ENCODE results near the gene PLA2G15.

PLA2G15 gene

DNA sequence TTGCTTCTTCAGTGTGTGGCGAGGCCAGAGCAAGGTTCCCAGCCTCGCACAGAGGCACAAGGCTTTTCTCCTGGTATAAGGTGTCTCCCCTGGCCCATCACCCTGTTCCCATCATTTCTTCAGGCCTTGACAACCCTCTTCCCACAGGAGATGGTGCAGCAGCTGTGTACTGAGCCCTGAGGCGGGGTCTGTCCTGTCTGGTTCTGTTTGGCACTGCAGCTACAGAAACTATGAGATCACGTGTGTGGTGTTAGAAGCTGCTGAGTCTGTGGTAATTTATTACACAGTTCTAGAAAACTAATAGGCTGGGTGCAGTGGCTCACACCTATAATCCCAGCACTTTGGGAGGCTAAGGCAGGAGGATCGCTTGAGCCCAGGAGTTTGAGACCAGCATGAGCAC lies 7.2 kb downstream of the PLA2G15 start:
- DNase-seq (ENCODE audit: low read depth): no peak

GRCh38 chr16:68253721-68254120 lies 8.5 kb downstream of the PLA2G15 start:
- DNase-seq (ENCODE audit: low read depth): no peak

- DNase-seq (ENCODE audit: low read depth): no peak
Observed at GRCh38 chr16:68255712-68256111, 10.5 kb downstream of the PLA2G15 start.

- DNase-seq (ENCODE audit: low read depth): no peak
Observed at GRCh38 chr16:68257251-68257905, 12.2 kb downstream of the PLA2G15 start.

- DNase-seq (ENCODE audit: low read depth): no peak
Observed at GRCh38 chr16:68257906-68258800, 13.0 kb downstream of the PLA2G15 start.

DNA sequence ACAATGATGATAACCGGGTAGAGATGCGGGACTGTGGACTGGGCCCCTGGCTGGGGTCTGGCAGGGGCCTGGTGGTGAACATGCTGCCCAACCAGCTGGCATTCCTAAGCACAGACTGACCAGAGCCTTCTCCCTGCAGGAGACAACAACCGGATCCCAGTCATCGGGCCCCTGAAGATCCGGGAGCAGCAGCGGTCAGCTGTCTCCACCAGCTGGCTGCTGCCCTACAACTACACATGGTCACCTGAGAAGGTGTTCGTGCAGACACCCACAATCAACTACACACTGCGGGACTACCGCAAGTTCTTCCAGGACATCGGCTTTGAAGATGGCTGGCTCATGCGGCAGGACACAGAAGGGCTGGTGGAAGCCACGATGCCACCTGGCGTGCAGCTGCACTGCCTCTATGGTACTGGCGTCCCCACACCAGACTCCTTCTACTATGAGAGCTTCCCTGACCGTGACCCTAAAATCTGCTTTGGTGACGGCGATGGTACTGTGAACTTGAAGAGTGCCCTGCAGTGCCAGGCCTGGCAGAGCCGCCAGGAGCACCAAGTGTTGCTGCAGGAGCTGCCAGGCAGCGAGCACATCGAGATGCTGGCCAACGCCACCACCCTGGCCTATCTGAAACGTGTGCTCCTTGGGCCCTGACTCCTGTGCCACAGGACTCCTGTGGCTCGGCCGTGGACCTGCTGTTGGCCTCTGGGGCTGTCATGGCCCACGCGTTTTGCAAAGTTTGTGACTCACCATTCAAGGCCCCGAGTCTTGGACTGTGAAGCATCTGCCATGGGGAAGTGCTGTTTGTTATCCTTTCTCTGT lies 14.0 kb downstream of the PLA2G15 start:
- no peak for DNase-seq (ENCODE audit: low read depth)

DNA sequence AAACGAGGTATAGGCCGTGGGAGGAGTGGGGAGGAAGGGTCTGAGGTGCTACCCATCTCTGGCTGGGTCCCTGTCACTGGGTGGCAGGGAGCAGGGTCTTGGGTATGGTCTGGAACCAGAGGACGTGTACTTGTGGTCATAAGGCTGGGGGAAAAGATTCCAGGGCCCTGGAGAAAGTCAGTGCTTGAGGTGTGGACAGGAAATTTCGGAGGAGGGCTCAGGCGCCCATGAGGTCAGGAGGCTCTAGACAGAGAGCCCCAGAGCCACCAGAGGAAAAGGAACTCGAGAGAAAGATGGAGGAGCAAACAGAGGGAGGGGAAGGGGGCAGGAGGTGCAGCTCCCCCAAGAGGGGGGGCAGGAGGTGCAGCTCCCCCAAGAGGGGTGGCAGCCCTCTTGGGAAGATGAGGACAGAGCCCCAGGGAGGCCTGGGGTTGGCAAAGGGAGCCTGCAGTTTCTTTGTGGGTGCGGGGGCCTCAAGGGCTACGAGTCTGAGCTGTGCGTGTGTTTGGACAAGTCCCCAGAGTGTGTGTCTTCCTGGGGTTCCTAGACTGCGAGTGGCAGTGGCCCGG lies 18.5 kb downstream of the PLA2G15 start:
- DNase-seq (ENCODE audit: low read depth): no peak

DNA sequence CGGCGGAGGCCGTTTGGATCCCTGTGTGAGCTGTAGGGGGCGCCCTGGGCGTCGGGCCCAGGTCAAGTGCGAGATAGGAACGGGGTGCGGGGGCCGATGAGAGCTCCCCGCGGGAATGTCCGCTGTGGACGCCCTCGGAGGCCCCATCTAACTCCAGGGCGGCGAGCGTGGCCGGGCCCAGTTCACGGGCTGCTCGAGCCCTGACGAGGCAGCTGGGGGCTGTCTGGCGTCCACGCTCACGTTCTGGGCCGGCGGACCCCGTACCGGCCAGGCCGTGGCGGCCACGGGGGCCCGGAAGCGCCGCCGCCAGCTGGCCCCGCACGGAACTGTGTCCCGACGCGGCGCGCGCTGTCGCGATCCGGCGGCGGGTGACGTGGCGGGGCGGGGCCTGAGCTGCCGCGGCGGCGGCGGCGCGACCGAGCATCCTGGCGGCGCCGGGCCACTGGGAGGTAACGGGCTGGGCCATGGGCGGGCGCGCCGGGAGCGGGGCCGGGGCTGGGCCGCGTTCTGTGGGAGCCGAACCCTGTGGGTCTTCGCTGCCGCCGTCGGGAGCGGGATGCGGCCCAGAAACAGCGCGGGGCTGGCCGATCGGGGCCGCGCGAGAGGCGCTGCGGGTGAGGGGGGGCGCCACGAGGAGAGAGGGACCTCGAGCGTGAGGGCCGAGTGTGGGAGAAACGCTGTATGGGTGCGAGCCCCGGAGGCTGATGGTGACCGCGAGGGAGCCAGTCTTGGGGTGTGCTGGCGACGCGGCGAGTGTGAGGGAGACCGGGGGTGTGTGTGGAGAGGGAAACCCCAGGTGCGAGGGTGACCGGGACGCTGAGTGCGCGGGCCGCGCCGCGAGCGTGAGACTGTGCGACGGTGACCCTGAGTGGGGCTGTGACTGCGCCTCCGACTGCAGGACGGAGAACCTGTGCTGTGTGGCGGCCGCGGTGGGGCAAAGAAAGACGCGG lies 19.2 kb downstream of the PLA2G15 start, which contains the start of gene SLC7A6:
Gene SLC7A6 (plus strand): TSS at position 399 of the 950 bp plus-strand sequence. CDS start 10,201 bp downstream, outside the sequence.
- peak; percentile 75 for DNase-seq (ENCODE audit: low read depth)

DNA sequence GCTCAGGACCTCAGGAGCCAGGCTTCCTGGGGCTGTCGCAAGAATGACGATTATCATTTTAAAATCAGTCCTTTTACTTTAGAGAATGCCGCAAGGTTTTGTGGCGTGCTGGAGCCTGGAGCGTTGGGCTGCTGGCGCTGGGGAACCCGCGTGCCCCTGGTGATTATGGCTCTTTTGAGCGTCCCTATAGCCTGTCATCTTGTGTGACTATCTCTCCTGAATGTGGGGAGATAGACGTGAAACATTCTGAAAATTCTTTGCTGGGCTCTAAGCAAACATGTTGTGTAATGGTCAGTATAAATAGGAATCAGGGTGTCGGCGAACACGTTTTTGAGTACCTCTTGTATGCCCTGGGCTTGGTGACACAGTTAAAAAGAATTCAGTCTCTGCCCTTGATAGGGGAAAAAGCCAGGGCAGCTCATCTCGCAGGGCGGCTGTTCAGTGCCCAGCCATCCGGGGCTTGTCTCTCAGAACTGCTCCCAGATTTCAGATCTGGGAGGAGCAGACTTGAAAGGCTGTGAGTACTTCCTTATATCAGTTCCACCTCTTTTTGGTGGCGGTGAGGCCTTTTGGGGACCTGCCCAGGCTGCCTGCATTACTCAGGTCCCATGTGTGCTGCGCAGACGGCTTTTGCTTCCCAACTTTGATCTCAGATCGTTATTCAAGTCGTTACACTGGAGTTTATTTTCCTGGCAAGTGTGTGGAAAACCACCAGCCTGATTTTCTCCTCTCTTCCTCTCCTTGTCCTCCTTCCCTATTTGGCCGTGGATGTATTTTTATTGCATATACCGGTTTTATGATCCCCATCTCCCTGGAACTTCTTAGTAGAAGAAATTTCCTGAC lies 20.1 kb downstream of the PLA2G15 start:
- no peak for DNase-seq (ENCODE audit: low read depth)

- no peak for DNase-seq (ENCODE audit: low read depth)
Observed at GRCh38 chr16:68267612-68268405, 22.6 kb downstream of the PLA2G15 start.

DNA sequence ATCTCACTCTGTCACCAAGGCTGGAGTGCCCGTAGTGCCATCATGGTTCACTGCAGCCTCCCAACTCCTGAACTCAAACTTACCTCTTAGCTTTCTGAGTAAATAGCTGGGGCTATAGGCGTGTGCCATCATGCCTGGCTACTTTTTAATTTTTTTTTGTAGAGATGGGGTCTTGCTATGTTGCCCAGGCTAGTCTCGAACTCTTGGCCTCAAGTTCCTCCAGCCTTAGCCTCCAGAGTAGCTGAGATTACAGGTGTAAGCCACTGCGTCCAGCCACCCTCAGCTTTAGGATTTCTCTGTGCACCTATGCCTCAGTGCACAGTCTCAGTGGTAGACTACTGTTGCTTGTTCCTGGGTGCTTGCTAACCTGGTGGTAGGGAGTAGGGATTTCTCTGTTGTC lies 24.6 kb downstream of the PLA2G15 start:
- no peak for DNase-seq (ENCODE audit: low read depth)

- DNase-seq (ENCODE audit: low read depth): no peak
Observed at GRCh38 chr16:68270353-68270752, 25.2 kb downstream of the PLA2G15 start.

- DNase-seq (ENCODE audit: low read depth): no peak
Observed at GRCh38 chr16:68272507-68273209, 27.5 kb downstream of the PLA2G15 start.

- no peak for DNase-seq (ENCODE audit: low read depth)
Observed at GRCh38 chr16:68273459-68273858, 28.3 kb downstream of the PLA2G15 start.

DNA sequence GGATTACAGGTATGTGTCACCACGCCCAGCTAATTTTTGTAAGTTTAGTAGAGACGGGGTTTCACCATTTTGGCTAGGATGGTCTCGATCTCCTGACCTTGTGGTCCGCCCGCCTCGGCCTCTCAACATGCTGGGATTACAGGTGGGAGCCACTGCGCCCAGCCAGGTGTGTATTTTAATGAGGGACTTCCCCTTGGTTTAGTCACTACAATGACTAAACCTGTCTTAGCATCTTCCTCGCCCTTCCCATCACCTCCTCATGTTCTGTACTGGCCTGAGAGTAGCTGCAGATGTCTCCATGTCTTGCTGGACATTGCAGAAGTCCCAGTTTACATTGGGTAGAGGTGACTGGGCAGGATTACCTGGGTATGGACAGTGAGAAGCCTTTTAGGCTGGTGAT lies 28.7 kb downstream of the PLA2G15 start:
- no peak for DNase-seq (ENCODE audit: low read depth)

GRCh38 chr16:68274441-68274840 lies 29.3 kb downstream of the PLA2G15 start:
- DNase-seq (ENCODE audit: low read depth): no peak

GRCh38 chr16:68275611-68276191 lies 30.5 kb downstream of the PLA2G15 start:
- DNase-seq (ENCODE audit: low read depth): no peak

GRCh38 chr16:68276223-68276622 lies 31.1 kb downstream of the PLA2G15 start:
- no peak for DNase-seq (ENCODE audit: low read depth)

Measured in stimulated activated CD8-positive, alpha-beta memory T cell treated with anti-CD3 and anti-CD28 coated beads, Interleukin-4, amount 100 ng/mL, for 24 hours (primary cell).